Liver (tissue), 9 donors: ENCODE results near the gene DDX1. TPM values are rescaled to one million over a fixed set of nuclear protein-coding genes. Genes with fewer than 3 reads are reported as not detected.

Experiments used
- DNase-seq: peaks from one replicate; pipeline ENCODE4 v3.0.0-alpha.2; 2017; ENCODE audit warnings: low spot score
- H3K27ac ChIP-seq, 2 donors: one replicate each; pipeline ENCODE4 v1.7.0; 2013; ENCODE audit warnings: inconsistent platforms in 2 of 2, low read length in 2 of 2, control low read depth in 1 of 2, low read depth in 1 of 2, mild to moderate bottlenecking in 1 of 2
- H3K27me3 ChIP-seq, 4 donors: one replicate each; pipeline versions ENCODE4 v1.6.1 to v1.7.0; 2013; ENCODE audit warnings: low read length in 3 of 4, inconsistent platforms in 1 of 4, mild to moderate bottlenecking in 1 of 4, moderate library complexity in 1 of 4; ENCODE audit not compliant: control insufficient read depth in 4 of 4, insufficient read depth in 4 of 4
- H3K36me3 ChIP-seq, 4 donors: one replicate each; pipeline versions ENCODE4 v1.6.1 to v1.7.0; 2013; ENCODE audit warnings: low read length in 3 of 4, mild to moderate bottlenecking in 3 of 4, low read depth in 1 of 4, moderate library complexity in 1 of 4; ENCODE audit not compliant: control insufficient read depth in 4 of 4, insufficient read depth in 3 of 4
- H3K4me1 ChIP-seq, 4 donors: one replicate each; pipeline versions ENCODE4 v1.6.1 to v1.7.0; 2013; ENCODE audit warnings: low read length in 3 of 4, mild to moderate bottlenecking in 3 of 4, moderate library complexity in 1 of 4; ENCODE audit not compliant: control insufficient read depth in 4 of 4, insufficient read depth in 4 of 4
- H3K4me3 ChIP-seq, 3 donors: one replicate each; pipeline versions ENCODE4 v1.6.1 to v1.7.0; 2013; ENCODE audit warnings: low read length in 3 of 3, control low read depth in 1 of 3, low read depth in 1 of 3, mild to moderate bottlenecking in 1 of 3
- H3K9ac ChIP-seq, 2 donors: one replicate each; pipeline ENCODE4 v1.7.0; 2013; ENCODE audit warnings: low read length in 2 of 2, mild to moderate bottlenecking in 2 of 2, moderate library complexity in 2 of 2, control low read depth in 1 of 2, low read depth in 1 of 2
- H3K9me3 ChIP-seq, 4 donors: one replicate each; pipeline versions ENCODE4 v1.6.1 to v1.7.0; 2013; ENCODE audit warnings: low read length in 3 of 4; ENCODE audit not compliant: control insufficient read depth in 4 of 4
- ATF3 ChIP-seq: IDR thresholded peaks from 2 replicates; pipeline ENCODE4 v1.6.1; 2016; ENCODE audit warnings: antibody characterized with exemption
- CTCF ChIP-seq: fragments of 150-350 bp; IDR thresholded peaks from 2 replicates; pipeline ENCODE4 v1.5.1; 2017; ENCODE audit warnings: improper control_type of control experiment, low read depth, low read length; ENCODE audit not compliant: missing input control
- EGR1 ChIP-seq, 2 donors: IDR thresholded peaks; 2 replicates each; pipeline ENCODE4 v1.6.1; 2016 to 2018; ENCODE audit warnings: antibody characterized with exemption in 2 of 2, low read depth in 2 of 2
- FOXA1 ChIP-seq: IDR thresholded peaks from 2 replicates; pipeline ENCODE4 v1.6.1; 2016; ENCODE audit warnings: antibody characterized with exemption
- FOXA2 ChIP-seq: IDR thresholded peaks from 2 replicates; pipeline ENCODE4 v1.6.1; 2016; ENCODE audit warnings: antibody characterized with exemption
- GABPA ChIP-seq, 2 donors: IDR thresholded peaks in 1 of 2; conservative IDR thresholded peaks in 1 of 2; 2 replicates each; pipeline ENCODE4 v1.6.1; 2016; ENCODE audit warnings: antibody characterized with exemption in 2 of 2, mild to moderate bottlenecking in 1 of 2, moderate library complexity in 1 of 2
- HNF4A ChIP-seq, 2 donors: conservative IDR thresholded peaks; 2 replicates each; pipeline ENCODE4 v1.6.1; 2016; ENCODE audit warnings: antibody characterized with exemption in 2 of 2, mild to moderate bottlenecking in 2 of 2
- HNF4G ChIP-seq: IDR thresholded peaks from 2 replicates; pipeline ENCODE4 v1.6.1; 2016; ENCODE audit warnings: antibody characterized with exemption
- JUND ChIP-seq, 2 donors: IDR thresholded peaks; 2 replicates each; pipeline ENCODE4 v1.6.1; 2016; ENCODE audit warnings: antibody characterized with exemption in 2 of 2
- MAX ChIP-seq: IDR thresholded peaks from 2 replicates; pipeline ENCODE4 v1.6.1; 2016; ENCODE audit warnings: antibody characterized with exemption
- NR2F2 ChIP-seq: IDR thresholded peaks from 2 replicates; pipeline ENCODE4 v1.6.1; 2016; ENCODE audit warnings: antibody characterized with exemption
- RAD21 ChIP-seq, 2 donors: IDR thresholded peaks; 2 replicates each; pipeline ENCODE4 v1.6.1; 2016; ENCODE audit warnings: antibody characterized with exemption in 2 of 2, mild to moderate bottlenecking in 2 of 2
- REST ChIP-seq: IDR thresholded peaks from 2 replicates; pipeline ENCODE4 v1.6.1; 2016; ENCODE audit warnings: antibody characterized with exemption, mild to moderate bottlenecking
- RXRA ChIP-seq, 2 donors: IDR thresholded peaks; 2 replicates each; pipeline ENCODE4 v1.6.1; 2017 to 2018; ENCODE audit warnings: antibody characterized with exemption in 2 of 2, mild to moderate bottlenecking in 1 of 2
- SP1 ChIP-seq: IDR thresholded peaks from 2 replicates; pipeline ENCODE4 v1.6.1; 2018; ENCODE audit warnings: antibody characterized with exemption, mild to moderate bottlenecking
- TAF1 ChIP-seq: conservative IDR thresholded peaks from 2 replicates; pipeline ENCODE4 v1.6.1; 2016; ENCODE audit warnings: antibody characterized with exemption, mild to moderate bottlenecking
- YY1 ChIP-seq: IDR thresholded peaks from 2 replicates; pipeline ENCODE4 v1.6.1; 2016; ENCODE audit warnings: antibody characterized with exemption, mild to moderate bottlenecking
- ZBTB33 ChIP-seq: IDR thresholded peaks from 2 replicates; pipeline ENCODE4 v1.6.1; 2016; ENCODE audit warnings: antibody characterized with exemption
- WGBS: extraction: QIAGEN DNeasy Blood & Tissue Kit; methylation state at CpG from one replicate; pipeline ENCODE4 v1.1.7; 2013; 5-methylcytosine and 5-hydroxymethylcytosine counted together
- polyA plus RNA-seq, 2 donors: library from polyadenylated mRNA; stranded (reverse) in 1 of 2; unstranded in 1 of 2; fragments of 200-250 nt in 1 of 2; fragments of >200 nt in 1 of 2; fragmentation: Nextera tagmentation in 1 of 2; extraction: Ambion mirVana in 1 of 2; gene quantifications; one replicate each; pipeline versions ENCODE4 v1.2.1 to v1.2.3, GENCODE V29; 2013 to 2015
- total RNA-seq, 2 donors: library from RNA; depleted of rRNA; stranded (reverse); fragments of >200 nt; gene quantifications; one replicate each; pipeline ENCODE4 v1.2.3, GENCODE V29; 2014
- donor health status: healthy.
- donor health status: healthy.
- donor health status: healthy.
- donor health status: healthy.
- donor health status: healthy.

The DDX1 gene
- total and polyA plus RNA-seq, 4 donors, result 31.7 to 43.9 (median 38.8) TPM

- Histone ChIP-seq H3K4me1 (no peaks in the 10 kb centered on the region), H3K36me3 (no peaks in the 10 kb centered on the region), H3K9me3 (no peaks in the 10 kb centered on the region), H3K27ac (no peak overlapping the region), H3K9ac (no peak overlapping the region), H3K4me3 (no peak overlapping the region), H3K27me3 (no peaks in the 10 kb centered on the region)
- WGBS, result 94% methylated on average over 7 of the region's 7 CpGs
- TF ChIP-seq FOXA1 (no peak), EGR1 (IDR thresholded peaks at IDR 0.05; ENCODE audit: low read depth in 2 of 2) (no peak), NR2F2 (no peak), YY1 (no peak), CTCF (no peak), TAF1 (no peak), RAD21 (IDR thresholded peaks at IDR 0.05) (no peak)
- no peak for DNase-seq
These were observed 59.7 kb downstream of the DDX1 start for GRCh38 chr2:15651367-15651727.

- Histone ChIP-seq H3K9me3 (no peaks in the 10 kb centered on the region), H3K4me1 (no peaks in the 10 kb centered on the region), H3K36me3 (no peaks in the 10 kb centered on the region), H3K9ac (no peak overlapping the region), H3K4me3 (no peak overlapping the region), H3K27ac (no peak overlapping the region), H3K27me3 (no peaks in the 10 kb centered on the region)
- 91% methylated on average over 8 of the region's 8 CpGs for WGBS
- TF ChIP-seq GABPA (IDR thresholded peaks at IDR 0.05 in 1 of 2, conservative IDR thresholded peaks at IDR 0.05 in 1 of 2) (no peak), ZBTB33 (no peak), CTCF (no peak), ATF3 (no peak), RXRA (IDR thresholded peaks at IDR 0.05) (no peak), FOXA1 (no peak), TAF1 (no peak), RAD21 (IDR thresholded peaks at IDR 0.05) (no peak), HNF4A (conservative IDR thresholded peaks at IDR 0.05) (no peak), FOXA2 (no peak), NR2F2 (no peak), MAX (no peak), REST (no peak), EGR1 (IDR thresholded peaks at IDR 0.05; ENCODE audit: low read depth in 2 of 2) (no peak), YY1 (no peak), JUND (IDR thresholded peaks at IDR 0.05) (no peak), HNF4G (no peak), SP1 (no peak)
- no peak for DNase-seq
These were observed 60.6 kb downstream of the DDX1 start for GRCh38 chr2:15652252-15652651.
